Neutrophil (primary cell): ENCODE data around the gene SRP68.
"Not testable (repeated sequence)": the region's sequence is repeated elsewhere in the genome, so short reads cannot be mapped to it uniquely, and the experiment has no call there.

ENCODE experiments used
- H3K27ac ChIP-seq: fragments of 200-600 bp; sonication (generic); 2 replicates; pipeline ENCODE4 v1.5.1; 2016; ENCODE audit warnings: mild to moderate bottlenecking, moderate library complexity
- H3K27me3 ChIP-seq: fragments of 200-600 bp; sonication (generic); 2 replicates; pipeline ENCODE4 v1.6.0; 2016; ENCODE audit warnings: mild to moderate bottlenecking
- H3K36me3 ChIP-seq: fragments of 200-600 bp; sonication (generic); 2 replicates; pipeline ENCODE4 v1.5.1; 2017
- H3K4me1 ChIP-seq, 2 experiments: fragments of 200-600 bp in 1 of 2; sonication (generic) in 1 of 2; 1 replicate in 1 of 2; 2 replicates in 1 of 2; pipeline versions ENCODE4 v1.5.1 to v1.6.1; 2013 to 2016; ENCODE audit warnings: low read depth in 1 of 2, low read length in 1 of 2, mild to moderate bottlenecking in 1 of 2, moderate library complexity in 1 of 2; ENCODE audit not compliant: control insufficient read depth in 1 of 2, insufficient read depth in 1 of 2
- H3K4me3 ChIP-seq, 2 experiments: fragments of 200-600 bp in 1 of 2; sonication (generic) in 1 of 2; 1 replicate in 1 of 2; 2 replicates in 1 of 2; pipeline ENCODE4 v1.5.1; 2013 to 2016; ENCODE audit warnings: low read depth in 1 of 2, low read length in 1 of 2, mild to moderate bottlenecking in 1 of 2, moderate library complexity in 1 of 2
- H3K9me3 ChIP-seq: fragments of 200-600 bp; sonication (generic); 2 replicates; pipeline ENCODE4 v1.5.1; 2016
- CTCF ChIP-seq: fragments of 200-600 bp; sonication (generic); IDR thresholded peaks from 2 replicates; pipeline ENCODE4 v1.5.1; 2016; ENCODE audit warnings: antibody characterized with exemption

The SRP68 gene

GRCh38 chr17:76049836-76050537, 22.3 kb downstream of the SRP68 start:
- Histone ChIP-seq H3K27ac (no peak overlapping the region), H3K27me3 (no peaks in the 10 kb centered on the region), H3K4me1 (no peaks in the 10 kb centered on the region), H3K36me3 (peaks cover 91% of the 10 kb centered on the region), H3K4me3 (no peak overlapping the region), H3K9me3 (no peaks in the 10 kb centered on the region)
- TF ChIP-seq CTCF: no peak

- Histone ChIP-seq H3K4me1 (no peaks in the 10 kb centered on the region), H3K36me3 (peaks cover 91% of the 10 kb centered on the region), H3K27me3 (no peaks in the 10 kb centered on the region), H3K9me3 (no peaks in the 10 kb centered on the region), H3K27ac (no peak overlapping the region), H3K4me3 (no peak overlapping the region)
- no peak for TF ChIP-seq CTCF
Measured at GRCh38 chr17:76049239-76049638, 23.1 kb downstream of the SRP68 start.

GRCh38 chr17:76048711-76049110, 23.6 kb downstream of the SRP68 start:
- no peaks in the 10 kb centered on the region for H3K27me3 ChIP-seq
- H3K36me3 ChIP-seq: peaks cover 91% of the 10 kb centered on the region
- H3K4me3 ChIP-seq: no peak overlapping the region
- H3K27ac ChIP-seq: no peak overlapping the region
- H3K4me1 ChIP-seq: no peaks in the 10 kb centered on the region
- TF ChIP-seq CTCF: no peak
- no peaks in the 10 kb centered on the region for H3K9me3 ChIP-seq

- no peak for TF ChIP-seq CTCF
- H3K27ac ChIP-seq: no peak overlapping the region
- peaks cover 91% of the 10 kb centered on the region for H3K36me3 ChIP-seq
Measured at GRCh38 chr17:76048025-76048605, 24.2 kb downstream of the SRP68 start.

GRCh38 chr17:76046064-76046463, 26.3 kb downstream of the SRP68 start:
- H3K9me3 ChIP-seq: no peaks in the 10 kb centered on the region
- H3K36me3 ChIP-seq: peaks cover 99% of the 10 kb centered on the region
- no peak overlapping the region for H3K4me3 ChIP-seq
- H3K27ac ChIP-seq: no peak overlapping the region
- H3K27me3 ChIP-seq: no peaks in the 10 kb centered on the region
- H3K4me1 ChIP-seq: no peaks in the 10 kb centered on the region
- no peak for TF ChIP-seq CTCF

More at GRCh38 chr17:76048025-76048605, 24.2 kb downstream of the SRP68 start:
- Histone ChIP-seq H3K4me1 (no peaks in the 10 kb centered on the region), H3K27me3 (no peaks in the 10 kb centered on the region), H3K9me3 (no peaks in the 10 kb centered on the region), H3K4me3 (no peak overlapping the region)

GRCh38 chr17:76044475-76045007, 27.8 kb downstream of the SRP68 start:
- not testable (repeated sequence) for H3K27me3 ChIP-seq, H3K4me3 ChIP-seq, H3K9me3 ChIP-seq, H3K27ac ChIP-seq, H3K4me1 ChIP-seq
- H3K36me3 ChIP-seq: peaks cover 99% of the 10 kb centered on the region

GRCh38 chr17:76042868-76043267, 29.4 kb downstream of the SRP68 start:
- not testable (repeated sequence) for H3K4me1 ChIP-seq, H3K9me3 ChIP-seq, H3K4me3 ChIP-seq, H3K27me3 ChIP-seq, H3K27ac ChIP-seq
- H3K36me3 ChIP-seq: peaks cover 99% of the 10 kb centered on the region
